OCI-LY1 (cell line): ENCODE data around the gene LDLRAD3.

Experiments
- H2AFZ ChIP-seq: fragments of 200-600 bp; sonication (generic), shearing (Covaris generic); 2 replicates; pipeline ENCODE4 v1.6.0; 2014; ENCODE audit warnings: antibody characterized with exemption, mild to moderate bottlenecking, low read length
- H3F3A ChIP-seq: fragments of 200-600 bp; sonication (generic), shearing (Covaris generic); 2 replicates; pipeline ENCODE4 v1.6.0; 2014; ENCODE audit warnings: mild to moderate bottlenecking, antibody characterized with exemption, low read length, moderate library complexity; ENCODE audit not compliant: insufficient read depth
- H3K27ac ChIP-seq: fragments of 200-600 bp; sonication (generic); 2 replicates; pipeline ENCODE4 v1.5.1; 2014; ENCODE audit warnings: low read length, mixed run types, mild to moderate bottlenecking, low read depth; ENCODE audit not compliant: poor library complexity, severe bottlenecking
- H3K27me3 ChIP-seq: fragments of 200-600 bp; sonication (generic); 2 replicates; pipeline ENCODE4 v1.6.0; 2014; ENCODE audit warnings: antibody characterized with exemption, mild to moderate bottlenecking, low read length, moderate library complexity; ENCODE audit not compliant: insufficient read depth
- H3K36me3 ChIP-seq: fragments of 200-600 bp; sonication (generic); 2 replicates; pipeline ENCODE4 v1.6.1; 2014; ENCODE audit warnings: mild to moderate bottlenecking, antibody characterized with exemption, low read length, moderate library complexity, mixed read lengths; ENCODE audit not compliant: insufficient read depth
- H3K4me1 ChIP-seq: fragments of 200-600 bp; sonication (generic); 2 replicates; pipeline ENCODE4 v1.5.1; 2014; ENCODE audit warnings: mild to moderate bottlenecking, low read length, moderate library complexity; ENCODE audit not compliant: insufficient read depth, severe bottlenecking
- H3K4me2 ChIP-seq: fragments of 200-600 bp; sonication (generic), shearing (Covaris generic); 2 replicates; pipeline ENCODE4 v1.6.1; 2014; ENCODE audit warnings: low read length
- H3K4me3 ChIP-seq: fragments of 200-600 bp; sonication (generic); 2 replicates; pipeline ENCODE4 v1.5.1; 2014; ENCODE audit warnings: low read length, low read depth, mild to moderate bottlenecking, mixed read lengths; ENCODE audit not compliant: poor library complexity, severe bottlenecking
- H3K79me2 ChIP-seq: fragments of 200-600 bp; shearing (Covaris generic); 2 replicates; pipeline ENCODE4 v1.6.1; 2016; ENCODE audit warnings: mixed run types, low read length, mixed read lengths; ENCODE audit not compliant: insufficient read depth
- H3K9ac ChIP-seq: fragments of 200-600 bp; sonication (generic), shearing (Covaris generic); 2 replicates; pipeline ENCODE4 v1.6.1; 2014; ENCODE audit warnings: mild to moderate bottlenecking, low read length, mixed read lengths
- H3K9me2 ChIP-seq: fragments of 200-600 bp; sonication (generic), shearing (Covaris generic); 2 replicates; pipeline ENCODE4 v1.6.1; 2014; ENCODE audit warnings: low read depth, mild to moderate bottlenecking, low read length, mixed read lengths
- H3K9me3 ChIP-seq: fragments of 200-600 bp; shearing (Covaris generic); 2 replicates; pipeline ENCODE4 v1.6.1; 2014; ENCODE audit warnings: low read length, mixed read lengths
- H4K20me1 ChIP-seq: fragments of 200-600 bp; sonication (generic), shearing (Covaris generic); 2 replicates; pipeline ENCODE4 v1.6.0; 2016; ENCODE audit warnings: mild to moderate bottlenecking, low read length; ENCODE audit not compliant: insufficient read depth
- CTCF ChIP-seq: fragments of 200-600 bp; sonication (generic), shearing (Covaris generic); IDR thresholded peaks from 2 replicates; pipeline ENCODE4 v1.5.1; 2017; ENCODE audit warnings: mild to moderate bottlenecking, antibody characterized with exemption, low read length, moderate library complexity, mixed read lengths
- EZH2 ChIP-seq: fragments of 200-600 bp; sonication (generic), shearing (Covaris generic); IDR thresholded peaks from 2 replicates; pipeline ENCODE4 v1.8.0; 2017; ENCODE audit warnings: borderline replicate concordance, mixed run types, mild to moderate bottlenecking, antibody characterized with exemption, low read length, moderate library complexity, mixed read lengths

The LDLRAD3 gene

GRCh38 chr11:35950082-35950481, 6.2 kb downstream of the LDLRAD3 start:
- Histone ChIP-seq H3K27me3 (no peaks in the 10 kb centered on the region), H3K4me2 (no peak overlapping the region), H2AFZ (no peak overlapping the region), H3K4me1 (no peaks in the 10 kb centered on the region), H3K9ac (no peak overlapping the region), H3K4me3 (no peak overlapping the region), H3K79me2 (no peaks in the 10 kb centered on the region), H3K9me2 (no peaks in the 10 kb centered on the region), H3K27ac (no peak overlapping the region), H4K20me1 (no peaks in the 10 kb centered on the region), H3K9me3 (no peaks in the 10 kb centered on the region), H3F3A (no peaks in the 10 kb centered on the region), H3K36me3 (no peaks in the 10 kb centered on the region)
- no peak for TF ChIP-seq CTCF
- no peak for TF ChIP-seq EZH2

- H3K4me2 ChIP-seq, result no peak overlapping the region
- H3K27ac ChIP-seq, result no peak overlapping the region
- no peak for TF ChIP-seq EZH2
- no peak for TF ChIP-seq CTCF
- H3K79me2 ChIP-seq, result no peaks in the 10 kb centered on the region
- no peak overlapping the region for H3K4me3 ChIP-seq
- no peaks in the 10 kb centered on the region for H3K9me2 ChIP-seq
- no peaks in the 10 kb centered on the region for H3K36me3 ChIP-seq
- no peaks in the 10 kb centered on the region for H4K20me1 ChIP-seq
- H2AFZ ChIP-seq, result no peak overlapping the region
- no peaks in the 10 kb centered on the region for H3K4me1 ChIP-seq
- H3K9me3 ChIP-seq, result no peaks in the 10 kb centered on the region
- no peak overlapping the region for H3K9ac ChIP-seq
- no peaks in the 10 kb centered on the region for H3K27me3 ChIP-seq
- no peaks in the 10 kb centered on the region for H3F3A ChIP-seq
Observed at GRCh38 chr11:35951680-35952079, 7.8 kb downstream of the LDLRAD3 start.

GRCh38 chr11:35953081-35953760, 9.4 kb downstream of the LDLRAD3 start:
- Histone ChIP-seq H3K79me2 (no peaks in the 10 kb centered on the region), H3K27me3 (no peaks in the 10 kb centered on the region), H3K4me3 (no peak overlapping the region), H3K4me2 (no peak overlapping the region), H3K9ac (no peak overlapping the region), H4K20me1 (no peaks in the 10 kb centered on the region), H3F3A (no peaks in the 10 kb centered on the region), H3K9me3 (no peaks in the 10 kb centered on the region), H3K9me2 (no peaks in the 10 kb centered on the region), H3K27ac (no peak overlapping the region), H3K4me1 (no peaks in the 10 kb centered on the region), H2AFZ (no peak overlapping the region), H3K36me3 (no peaks in the 10 kb centered on the region)
- TF ChIP-seq CTCF, result no peak
- TF ChIP-seq EZH2, result no peak
